WTC11 (cell line): ENCODE results near the gene CA10. TPM values are rescaled to one million over a fixed set of nuclear protein-coding genes. Genes with fewer than 3 reads are reported as not detected.

Source experiments
- ATAC-seq: fragments of 200-7000 bp; cut with Tn5 transposase; 2 replicates; pipeline ENCODE4 v1.10.0; 2021; ENCODE audit warnings: mild to moderate bottlenecking, moderate library complexity
- CTCF ChIA-PET: fragments of 300-600 bp; sonication (Branson Sonifier 250); formaldehyde crosslinking; loops from one replicate; lab custom pipeline; 2021; ENCODE audit warnings: antibody characterized with exemption; lab: Charles Lee
- POLR2A ChIA-PET: fragments of 350-600 bp; sonication (Branson Sonifier 250); formaldehyde crosslinking; loops from one replicate; lab custom pipeline; 2021; ENCODE audit warnings: antibody characterized with exemption; lab: Charles Lee
- DNase-seq: peaks from one replicate; pipeline ENCODE4 v3.0.0; 2021; ENCODE audit warnings: low spot score
- H3K27ac Mint-ChIP-seq: 2 replicates; pipeline ENCODE4 v1.8.0; 2021; ENCODE audit warnings: mixed read lengths
- H3K27me3 Mint-ChIP-seq: 2 replicates; pipeline ENCODE4 v1.8.0; 2021; ENCODE audit warnings: low read depth, mild to moderate bottlenecking, moderate library complexity, mixed read lengths
- H3K36me3 Mint-ChIP-seq: 2 replicates; pipeline ENCODE4 v1.8.0; 2021; ENCODE audit warnings: mixed read lengths
- H3K4me1 Mint-ChIP-seq: 2 replicates; pipeline ENCODE4 v1.8.0; 2022; ENCODE audit warnings: mixed read lengths
- H3K4me3 Mint-ChIP-seq: 2 replicates; pipeline ENCODE4 v1.8.0; 2021; ENCODE audit warnings: mild to moderate bottlenecking, moderate library complexity, mixed read lengths
- H3K9me3 Mint-ChIP-seq: 2 replicates; pipeline ENCODE4 v1.8.0; 2021; ENCODE audit warnings: mixed read lengths
- ELF4 ChIP-seq: sonication (generic); formaldehyde crosslinking; IDR thresholded peaks from 2 replicates; pipeline ENCODE4 v1.8.1; 2022; ENCODE audit warnings: low read depth, mild to moderate bottlenecking, moderate library complexity, missing genetic modification reagents
- GABPB1 ChIP-seq: sonication (generic); formaldehyde crosslinking; IDR thresholded peaks from 2 replicates; pipeline ENCODE4 v1.8.1; 2023; ENCODE audit warnings: mild to moderate bottlenecking, missing genetic modification reagents
- KAT7 ChIP-seq: sonication (generic); formaldehyde crosslinking; IDR thresholded peaks from 2 replicates; pipeline ENCODE4 v1.8.1; 2023; ENCODE audit warnings: missing genetic modification reagents, mild to moderate bottlenecking, borderline replicate concordance
- MYBL2 ChIP-seq: sonication (generic); formaldehyde crosslinking; IDR thresholded peaks from 2 replicates; pipeline ENCODE4 v1.8.1; 2023; ENCODE audit warnings: mild to moderate bottlenecking, moderate library complexity, missing genetic modification reagents
- NFATC4 ChIP-seq: fragments of 250-450 bp; sonication (Bioruptor Pico); IDR thresholded peaks from 2 replicates; pipeline ENCODE4 v1.9.0; 2021; ENCODE audit warnings: mild to moderate bottlenecking
- NFE2L1 ChIP-seq: sonication (generic); formaldehyde crosslinking; IDR thresholded peaks from 2 replicates; pipeline ENCODE4 v1.8.1; 2023; ENCODE audit warnings: missing genetic modification reagents
- NR2C2 ChIP-seq: sonication (generic); formaldehyde crosslinking; IDR thresholded peaks from 2 replicates; pipeline ENCODE4 v1.8.0; 2022; ENCODE audit warnings: mild to moderate bottlenecking, missing genetic modification reagents
- NR3C1 ChIP-seq: sonication (generic); formaldehyde crosslinking; conservative IDR thresholded peaks from 2 replicates; pipeline ENCODE4 v1.8.1; 2023; ENCODE audit warnings: low read depth, mild to moderate bottlenecking, missing genetic modification reagents
- OVOL2 ChIP-seq: fragments of 250-450 bp; sonication (Bioruptor Pico); IDR thresholded peaks from 2 replicates; pipeline ENCODE4 v1.9.0; 2021; ENCODE audit warnings: mild to moderate bottlenecking, borderline replicate concordance
- SMAD3 ChIP-seq: sonication (generic); formaldehyde crosslinking; IDR thresholded peaks from 2 replicates; pipeline ENCODE4 v1.8.0; 2022; ENCODE audit warnings: missing genetic modification reagents, mild to moderate bottlenecking, borderline replicate concordance
- SP1 ChIP-seq: sonication (generic); formaldehyde crosslinking; conservative IDR thresholded peaks from 2 replicates; pipeline ENCODE4 v1.8.1; 2022; ENCODE audit warnings: missing genetic modification reagents
- TCF7 ChIP-seq: sonication (generic); formaldehyde crosslinking; IDR thresholded peaks from 2 replicates; pipeline ENCODE4 v1.8.0; 2022; ENCODE audit warnings: mild to moderate bottlenecking, low read depth, missing genetic modification reagents, moderate library complexity
- TEAD1 ChIP-seq: sonication (generic); formaldehyde crosslinking; IDR thresholded peaks from 2 replicates; pipeline ENCODE4 v1.8.0; 2022; ENCODE audit warnings: mild to moderate bottlenecking, missing genetic modification reagents
- ZBTB21 ChIP-seq: sonication (generic); formaldehyde crosslinking; IDR thresholded peaks from 2 replicates; pipeline ENCODE4 v1.8.1; 2023; ENCODE audit warnings: mild to moderate bottlenecking, missing genetic modification reagents, borderline replicate concordance
- ZNF138 ChIP-seq: sonication (generic); formaldehyde crosslinking; conservative IDR thresholded peaks from 2 replicates; pipeline ENCODE4 v1.8.1; 2022; ENCODE audit warnings: mild to moderate bottlenecking, moderate library complexity, missing genetic modification reagents
- total RNA-seq: library from RNA; stranded (reverse); gene quantifications from 3 replicates; pipeline ENCODE4 v1.2.3, GENCODE V29; 2021
- TF ChIP-seq, protein P1 (sequence below): sonication (generic); formaldehyde crosslinking; IDR thresholded peaks from 2 replicates; pipeline ENCODE4 v1.8.0; 2022; ENCODE audit warnings: mild to moderate bottlenecking, missing genetic modification reagents
- TF ChIP-seq, protein P2 (sequence below): sonication (generic); formaldehyde crosslinking; IDR thresholded peaks from 2 replicates; pipeline ENCODE4 v1.8.1; 2022; ENCODE audit warnings: low read depth, mild to moderate bottlenecking, moderate library complexity, missing genetic modification reagents, borderline replicate concordance
- TF ChIP-seq, protein P3 (sequence below): sonication (generic); formaldehyde crosslinking; IDR thresholded peaks from 2 replicates; pipeline ENCODE4 v1.8.0; 2022; ENCODE audit warnings: mild to moderate bottlenecking, missing genetic modification reagents
- TF ChIP-seq, protein P4 (sequence below): sonication (generic); formaldehyde crosslinking; IDR thresholded peaks from 2 replicates; pipeline ENCODE4 v1.8.1; 2022; ENCODE audit warnings: mild to moderate bottlenecking, missing genetic modification reagents, moderate library complexity, borderline replicate concordance
- TF ChIP-seq, protein P5 (sequence below): fragments of 250-450 bp; sonication (Bioruptor Pico); IDR thresholded peaks from 2 replicates; pipeline ENCODE4 v1.9.0; 2021; ENCODE audit warnings: moderate library complexity, mild to moderate bottlenecking, inconsistent platforms, borderline replicate concordance
- TF ChIP-seq, protein P6 (sequence below): sonication (generic); formaldehyde crosslinking; IDR thresholded peaks from 2 replicates; pipeline ENCODE4 v1.8.0; 2022; ENCODE audit warnings: mild to moderate bottlenecking, missing genetic modification reagents
- TF ChIP-seq, protein P7 (sequence below): fragments of 250-450 bp; sonication (Bioruptor Pico); IDR thresholded peaks from 2 replicates; pipeline ENCODE4 v1.9.0; 2021; ENCODE audit warnings: mild to moderate bottlenecking
- TF ChIP-seq, protein P8 (sequence below): fragments of 200-600 bp; IDR thresholded peaks from 2 replicates; pipeline ENCODE4 v1.8.0; 2022; ENCODE audit warnings: antibody characterized with exemption
- TF ChIP-seq, protein P9 (sequence below): fragments of 250-450 bp; sonication (Bioruptor Pico); conservative IDR thresholded peaks from 2 replicates; pipeline ENCODE4 v1.9.0; 2021; ENCODE audit warnings: mild to moderate bottlenecking

CA10 gene
- total RNA-seq, 1 experiment from 2014 or later = 0.90 TPM

DNA sequence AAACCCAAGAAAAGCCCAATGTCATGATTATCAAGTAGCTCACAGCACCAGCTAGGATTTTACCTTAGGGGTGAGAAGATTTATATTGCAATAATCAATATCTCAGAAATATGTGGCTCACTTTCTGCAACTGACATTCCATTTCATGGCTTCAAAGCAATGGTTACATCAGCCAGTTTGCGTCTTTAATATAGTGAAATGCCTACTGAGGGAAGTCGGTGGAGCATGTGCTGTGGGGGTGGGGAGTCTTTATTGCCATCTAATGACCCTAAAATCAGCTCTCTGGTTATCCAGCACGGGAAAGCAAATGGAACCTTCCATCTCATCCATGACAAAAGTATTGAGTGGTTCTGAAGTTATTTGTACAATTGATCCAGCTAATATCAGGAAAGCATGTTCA, 395.5 kb downstream of the CA10 start:
- Mint-ChIP-seq H3K27me3 (no peaks in the 10 kb centered on the region), H3K27ac (no peak overlapping the region), H3K9me3 (peaks cover 28% of the 10 kb centered on the region), H3K4me3 (no peak overlapping the region), H3K4me1 (no peaks in the 10 kb centered on the region), H3K36me3 (peaks cover 5% of the 10 kb centered on the region)
- ATAC-seq = no peak
- ChIA-PET CTCF (no interaction called here), POLR2A (interaction anchor here (0.5 kb wide), 1 partner anchor 31 kb away, joined by 3 read pairs; no protein-coding TSS in a partner anchor)
- TF ChIP-seq NR3C1 (CRISPR knock-in tag) (no peak), OVOL2 (CRISPR knock-in tag) (no peak), ZNF138 (no peak)
- TF ChIP-seq, protein P1, sequence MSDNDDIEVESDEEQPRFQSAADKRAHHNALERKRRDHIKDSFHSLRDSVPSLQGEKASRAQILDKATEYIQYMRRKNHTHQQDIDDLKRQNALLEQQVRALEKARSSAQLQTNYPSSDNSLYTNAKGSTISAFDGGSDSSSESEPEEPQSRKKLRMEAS = no peak
- TF ChIP-seq, protein P2, sequence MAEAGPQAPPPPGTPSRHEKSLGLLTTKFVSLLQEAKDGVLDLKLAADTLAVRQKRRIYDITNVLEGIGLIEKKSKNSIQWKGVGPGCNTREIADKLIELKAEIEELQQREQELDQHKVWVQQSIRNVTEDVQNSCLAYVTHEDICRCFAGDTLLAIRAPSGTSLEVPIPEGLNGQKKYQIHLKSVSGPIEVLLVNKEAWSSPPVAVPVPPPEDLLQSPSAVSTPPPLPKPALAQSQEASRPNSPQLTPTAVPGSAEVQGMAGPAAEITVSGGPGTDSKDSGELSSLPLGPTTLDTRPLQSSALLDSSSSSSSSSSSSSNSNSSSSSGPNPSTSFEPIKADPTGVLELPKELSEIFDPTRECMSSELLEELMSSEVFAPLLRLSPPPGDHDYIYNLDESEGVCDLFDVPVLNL = no peak
- TF ChIP-seq, protein P3, sequence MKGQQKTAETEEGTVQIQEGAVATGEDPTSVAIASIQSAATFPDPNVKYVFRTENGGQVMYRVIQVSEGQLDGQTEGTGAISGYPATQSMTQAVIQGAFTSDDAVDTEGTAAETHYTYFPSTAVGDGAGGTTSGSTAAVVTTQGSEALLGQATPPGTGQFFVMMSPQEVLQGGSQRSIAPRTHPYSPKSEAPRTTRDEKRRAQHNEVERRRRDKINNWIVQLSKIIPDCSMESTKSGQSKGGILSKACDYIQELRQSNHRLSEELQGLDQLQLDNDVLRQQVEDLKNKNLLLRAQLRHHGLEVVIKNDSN (CRISPR knock-in tag) = no peak
- no peak for DNase-seq

DNA sequence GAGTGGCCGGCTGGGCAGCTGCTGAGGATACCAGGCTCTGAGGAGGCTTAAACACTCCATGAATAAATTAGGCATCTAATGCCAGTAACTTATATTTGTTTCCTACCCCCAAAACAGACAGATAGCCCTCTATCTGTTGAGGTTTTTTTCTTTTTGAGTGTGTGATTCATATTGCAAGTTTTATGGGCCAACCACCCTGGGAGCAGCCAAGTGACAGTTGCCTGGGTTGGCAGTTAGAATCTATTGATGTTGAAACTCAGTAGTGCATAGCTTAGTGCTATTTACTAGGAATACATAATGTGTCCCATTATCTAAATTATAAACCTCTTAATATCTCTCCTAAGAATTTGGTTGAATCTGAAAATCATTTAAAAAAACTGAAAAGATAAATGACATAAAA, 397.4 kb downstream of the CA10 start:
- Mint-ChIP-seq H3K4me1 (no peaks in the 10 kb centered on the region), H3K9me3 (peaks cover 20% of the 10 kb centered on the region), H3K36me3 (no peaks in the 10 kb centered on the region), H3K4me3 (no peak overlapping the region), H3K27ac (no peak overlapping the region), H3K27me3 (no peaks in the 10 kb centered on the region)
- DNase-seq (no peak), ATAC-seq (no peak)
- ChIA-PET CTCF (no interaction called here), POLR2A (no interaction called here)
- TF ChIP-seq GABPB1 (CRISPR knock-in tag) (no peak), SP1 (no peak), NFATC4 (CRISPR knock-in tag) (no peak), NFE2L1 (CRISPR knock-in tag) (no peak), SMAD3 (CRISPR knock-in tag) (no peak), ELF4 (CRISPR knock-in tag) (no peak), TCF7 (CRISPR knock-in tag) (no peak), KAT7 (CRISPR knock-in tag) (no peak), ZBTB21 (CRISPR knock-in tag) (no peak), NR2C2 (CRISPR knock-in tag) (no peak), MYBL2 (CRISPR knock-in tag) (no peak), TEAD1 (no peak)
- TF ChIP-seq, protein P4, sequence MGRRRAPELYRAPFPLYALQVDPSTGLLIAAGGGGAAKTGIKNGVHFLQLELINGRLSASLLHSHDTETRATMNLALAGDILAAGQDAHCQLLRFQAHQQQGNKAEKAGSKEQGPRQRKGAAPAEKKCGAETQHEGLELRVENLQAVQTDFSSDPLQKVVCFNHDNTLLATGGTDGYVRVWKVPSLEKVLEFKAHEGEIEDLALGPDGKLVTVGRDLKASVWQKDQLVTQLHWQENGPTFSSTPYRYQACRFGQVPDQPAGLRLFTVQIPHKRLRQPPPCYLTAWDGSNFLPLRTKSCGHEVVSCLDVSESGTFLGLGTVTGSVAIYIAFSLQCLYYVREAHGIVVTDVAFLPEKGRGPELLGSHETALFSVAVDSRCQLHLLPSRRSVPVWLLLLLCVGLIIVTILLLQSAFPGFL (CRISPR knock-in tag) = no peak
- TF ChIP-seq, protein P5, sequence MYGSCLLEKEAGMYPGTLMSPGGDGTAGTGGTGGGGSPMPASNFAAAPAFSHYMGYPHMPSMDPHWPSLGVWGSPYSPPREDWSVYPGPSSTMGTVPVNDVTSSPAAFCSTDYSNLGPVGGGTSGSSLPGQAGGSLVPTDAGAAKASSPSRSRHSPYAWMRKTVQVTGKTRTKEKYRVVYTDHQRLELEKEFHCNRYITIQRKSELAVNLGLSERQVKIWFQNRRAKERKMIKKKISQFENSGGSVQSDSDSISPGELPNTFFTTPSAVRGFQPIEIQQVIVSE (CRISPR knock-in tag) = no peak
- TF ChIP-seq, protein P6, sequence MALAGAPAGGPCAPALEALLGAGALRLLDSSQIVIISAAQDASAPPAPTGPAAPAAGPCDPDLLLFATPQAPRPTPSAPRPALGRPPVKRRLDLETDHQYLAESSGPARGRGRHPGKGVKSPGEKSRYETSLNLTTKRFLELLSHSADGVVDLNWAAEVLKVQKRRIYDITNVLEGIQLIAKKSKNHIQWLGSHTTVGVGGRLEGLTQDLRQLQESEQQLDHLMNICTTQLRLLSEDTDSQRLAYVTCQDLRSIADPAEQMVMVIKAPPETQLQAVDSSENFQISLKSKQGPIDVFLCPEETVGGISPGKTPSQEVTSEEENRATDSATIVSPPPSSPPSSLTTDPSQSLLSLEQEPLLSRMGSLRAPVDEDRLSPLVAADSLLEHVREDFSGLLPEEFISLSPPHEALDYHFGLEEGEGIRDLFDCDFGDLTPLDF = no peak
- TF ChIP-seq, protein P7, sequence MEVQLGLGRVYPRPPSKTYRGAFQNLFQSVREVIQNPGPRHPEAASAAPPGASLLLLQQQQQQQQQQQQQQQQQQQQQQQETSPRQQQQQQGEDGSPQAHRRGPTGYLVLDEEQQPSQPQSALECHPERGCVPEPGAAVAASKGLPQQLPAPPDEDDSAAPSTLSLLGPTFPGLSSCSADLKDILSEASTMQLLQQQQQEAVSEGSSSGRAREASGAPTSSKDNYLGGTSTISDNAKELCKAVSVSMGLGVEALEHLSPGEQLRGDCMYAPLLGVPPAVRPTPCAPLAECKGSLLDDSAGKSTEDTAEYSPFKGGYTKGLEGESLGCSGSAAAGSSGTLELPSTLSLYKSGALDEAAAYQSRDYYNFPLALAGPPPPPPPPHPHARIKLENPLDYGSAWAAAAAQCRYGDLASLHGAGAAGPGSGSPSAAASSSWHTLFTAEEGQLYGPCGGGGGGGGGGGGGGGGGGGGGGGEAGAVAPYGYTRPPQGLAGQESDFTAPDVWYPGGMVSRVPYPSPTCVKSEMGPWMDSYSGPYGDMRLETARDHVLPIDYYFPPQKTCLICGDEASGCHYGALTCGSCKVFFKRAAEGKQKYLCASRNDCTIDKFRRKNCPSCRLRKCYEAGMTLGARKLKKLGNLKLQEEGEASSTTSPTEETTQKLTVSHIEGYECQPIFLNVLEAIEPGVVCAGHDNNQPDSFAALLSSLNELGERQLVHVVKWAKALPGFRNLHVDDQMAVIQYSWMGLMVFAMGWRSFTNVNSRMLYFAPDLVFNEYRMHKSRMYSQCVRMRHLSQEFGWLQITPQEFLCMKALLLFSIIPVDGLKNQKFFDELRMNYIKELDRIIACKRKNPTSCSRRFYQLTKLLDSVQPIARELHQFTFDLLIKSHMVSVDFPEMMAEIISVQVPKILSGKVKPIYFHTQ (CRISPR knock-in tag) = no peak
- TF ChIP-seq, protein P8, sequence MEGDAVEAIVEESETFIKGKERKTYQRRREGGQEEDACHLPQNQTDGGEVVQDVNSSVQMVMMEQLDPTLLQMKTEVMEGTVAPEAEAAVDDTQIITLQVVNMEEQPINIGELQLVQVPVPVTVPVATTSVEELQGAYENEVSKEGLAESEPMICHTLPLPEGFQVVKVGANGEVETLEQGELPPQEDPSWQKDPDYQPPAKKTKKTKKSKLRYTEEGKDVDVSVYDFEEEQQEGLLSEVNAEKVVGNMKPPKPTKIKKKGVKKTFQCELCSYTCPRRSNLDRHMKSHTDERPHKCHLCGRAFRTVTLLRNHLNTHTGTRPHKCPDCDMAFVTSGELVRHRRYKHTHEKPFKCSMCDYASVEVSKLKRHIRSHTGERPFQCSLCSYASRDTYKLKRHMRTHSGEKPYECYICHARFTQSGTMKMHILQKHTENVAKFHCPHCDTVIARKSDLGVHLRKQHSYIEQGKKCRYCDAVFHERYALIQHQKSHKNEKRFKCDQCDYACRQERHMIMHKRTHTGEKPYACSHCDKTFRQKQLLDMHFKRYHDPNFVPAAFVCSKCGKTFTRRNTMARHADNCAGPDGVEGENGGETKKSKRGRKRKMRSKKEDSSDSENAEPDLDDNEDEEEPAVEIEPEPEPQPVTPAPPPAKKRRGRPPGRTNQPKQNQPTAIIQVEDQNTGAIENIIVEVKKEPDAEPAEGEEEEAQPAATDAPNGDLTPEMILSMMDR = no peak
- TF ChIP-seq, protein P9, sequence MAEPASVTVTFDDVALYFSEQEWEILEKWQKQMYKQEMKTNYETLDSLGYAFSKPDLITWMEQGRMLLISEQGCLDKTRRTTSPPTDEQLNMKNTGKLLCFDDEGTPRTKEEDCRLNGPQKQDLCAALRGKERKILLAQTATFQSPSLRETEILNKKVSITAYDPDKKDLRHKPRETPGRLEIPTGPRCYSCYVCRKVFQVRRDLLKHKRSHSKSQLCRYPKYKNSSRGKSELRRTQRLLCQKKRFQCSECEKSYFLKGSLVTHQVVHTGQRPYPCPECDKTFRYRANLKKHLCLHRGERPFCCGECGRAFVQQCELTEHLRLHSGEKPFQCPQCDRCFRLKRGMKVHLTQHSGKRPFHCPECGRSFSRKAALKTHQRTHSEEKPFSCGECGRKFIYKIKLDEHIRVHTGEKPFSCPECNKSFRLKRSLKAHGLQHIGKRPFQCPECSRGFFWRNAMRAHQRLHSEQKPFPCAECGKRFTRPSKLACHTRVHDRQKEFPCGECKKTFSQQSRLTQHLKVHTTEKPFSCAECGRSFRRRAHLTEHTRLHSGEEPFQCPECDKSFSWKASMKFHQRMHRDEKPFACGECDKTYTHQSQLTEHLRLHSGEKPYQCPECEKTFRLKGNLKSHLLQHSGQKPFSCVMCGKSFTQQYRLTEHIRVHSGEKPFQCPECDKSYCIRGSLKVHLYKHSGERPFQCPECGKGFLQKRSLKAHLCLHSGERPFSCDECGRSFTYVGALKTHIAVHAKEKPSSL = no peak
